Activated T-cell treated with anti-CD3 and anti-CD28 coated beads for 24 hours (primary cell): ENCODE measurements around the gene GNAT1.

Experiments
- DNase-seq: peaks from one replicate; pipeline ENCODE4 v3.0.0-alpha.2; 2020; ENCODE audit warnings: low read depth

Gene GNAT1

GRCh38 chr3:50163572-50164455 lies 27.6 kb upstream of the GNAT1 start:
- no peak for DNase-seq

- no peak for DNase-seq
Measured at GRCh38 chr3:50164481-50164880, 26.9 kb upstream of the GNAT1 start.

GRCh38 chr3:50164984-50165909 lies 26.2 kb upstream of the GNAT1 start:
- no peak for DNase-seq

- no peak for DNase-seq
Measured at GRCh38 chr3:50165910-50166538, 25.4 kb upstream of the GNAT1 start.

GRCh38 chr3:50166620-50167019 lies 24.8 kb upstream of the GNAT1 start:
- DNase-seq, result no peak

- no peak for DNase-seq
Measured at GRCh38 chr3:50167069-50167840, 24.2 kb upstream of the GNAT1 start.

- DNase-seq, result no peak
Measured at GRCh38 chr3:50167841-50168209, 23.6 kb upstream of the GNAT1 start.

GRCh38 chr3:50168388-50168787 lies 23.0 kb upstream of the GNAT1 start:
- DNase-seq, result no peak

GRCh38 chr3:50168791-50169190 lies 22.6 kb upstream of the GNAT1 start:
- DNase-seq, result no peak

- DNase-seq, result no peak
Measured at GRCh38 chr3:50169232-50169832, 22.1 kb upstream of the GNAT1 start.

GRCh38 chr3:50169858-50170257 lies 21.6 kb upstream of the GNAT1 start:
- DNase-seq, result no peak

- DNase-seq, result no peak
Measured at GRCh38 chr3:50170689-50171088, 20.7 kb upstream of the GNAT1 start.

- no peak for DNase-seq
Measured at GRCh38 chr3:50171540-50172301, 19.7 kb upstream of the GNAT1 start.

- DNase-seq, result no peak
Measured at GRCh38 chr3:50172626-50173220, 18.7 kb upstream of the GNAT1 start.

GRCh38 chr3:50173685-50174516 lies 17.5 kb upstream of the GNAT1 start:
- DNase-seq, result no peak

GRCh38 chr3:50174517-50174895 lies 16.9 kb upstream of the GNAT1 start:
- no peak for DNase-seq

GRCh38 chr3:50174947-50175524 lies 16.4 kb upstream of the GNAT1 start:
- DNase-seq, result no peak

- DNase-seq, result no peak
Measured at GRCh38 chr3:50177346-50177745, 14.1 kb upstream of the GNAT1 start.

- DNase-seq, result no peak
Measured at GRCh38 chr3:50179710-50180109, 11.7 kb upstream of the GNAT1 start.
